ENCODE data around the gene ZIK1.

ZIK1 gene

GRCh38 chr19:57611113-57611512, 27.2 kb downstream of the ZIK1 start:
- Histone ChIP-seq H3K9me3 (ENCODE audit: control insufficient read depth, low read length) (peaks cover 15% of the 10 kb centered on the region), H3K27ac (ENCODE audit: low read depth, low read length, severe bottlenecking) (no peak overlapping the region), H3K4me1 (ENCODE audit: control insufficient read depth, insufficient read depth, low read length, poor library complexity, severe bottlenecking) (no peaks in the 10 kb centered on the region), H3K36me3 (ENCODE audit: control insufficient read depth, insufficient read depth, low read length) (peaks cover 29% of the 10 kb centered on the region), H3K4me3 (ENCODE audit: extremely low read depth, insufficient read depth, low read length, poor library complexity, severe bottlenecking) (no peak overlapping the region)
- WGBS, 2 experiments (ENCODE audit: insufficient coverage in 2 of 2), result 85 to 88% methylated on average over 2 to 3 of the region's 4 CpGs

DNA sequence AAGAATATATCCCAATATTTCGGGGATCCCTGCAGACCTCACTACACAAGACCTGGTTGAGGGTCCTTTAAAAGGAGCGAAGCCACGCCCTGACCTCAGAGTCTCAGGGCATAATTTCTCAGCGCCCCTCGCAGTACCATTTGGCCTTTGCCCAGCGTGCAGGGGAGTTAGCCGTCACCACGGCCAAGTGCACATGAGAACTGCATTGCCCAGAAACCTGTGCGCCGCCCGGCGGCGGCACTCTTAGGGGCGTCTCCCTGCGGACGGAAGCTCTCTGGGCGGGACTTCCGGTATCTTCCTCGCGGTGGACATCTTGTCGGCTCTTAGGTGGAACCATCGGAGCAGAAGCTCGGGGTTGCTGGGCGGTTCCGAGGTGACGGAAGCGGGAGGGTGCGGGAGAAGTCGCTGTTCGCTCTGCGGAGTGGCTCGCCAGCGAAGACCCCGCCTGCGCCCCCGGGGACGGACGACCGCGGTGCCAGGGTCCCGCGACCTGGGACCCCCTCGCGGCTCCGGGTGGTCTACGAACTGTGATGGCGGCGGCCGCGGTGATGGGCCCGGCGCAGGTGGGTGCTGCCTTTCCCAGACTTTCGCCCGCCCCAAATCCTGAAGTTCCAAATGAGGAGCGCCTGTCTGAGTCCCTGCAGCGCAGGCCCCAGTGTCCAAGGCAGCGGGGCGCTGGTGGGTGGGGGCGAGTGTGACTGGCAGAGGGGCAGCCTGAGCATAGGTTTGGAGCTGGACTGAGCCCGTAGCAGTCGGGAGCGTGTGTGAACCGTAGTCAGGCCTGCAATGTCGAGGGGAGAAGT, 30.2 kb downstream of the ZIK1 start, which contains the start of gene ZNF134:
Gene ZNF134, plus strand, starts transcription at position 302 of the 803 bp plus-strand sequence. CDS start 5,227 bp downstream, outside the sequence.
- peaks cover 44% of the 10 kb centered on the region for H3K36me3 ChIP-seq (ENCODE audit: control insufficient read depth, insufficient read depth, low read length)
- no peak within 1 kb of the TSS for H3K27ac ChIP-seq (ENCODE audit: low read depth, low read length, severe bottlenecking)
- H3K4me1 ChIP-seq (ENCODE audit: control insufficient read depth, insufficient read depth, low read length, poor library complexity, severe bottlenecking), result no peaks in the 10 kb centered on the region
- H3K4me3 ChIP-seq (ENCODE audit: extremely low read depth, insufficient read depth, low read length, poor library complexity, severe bottlenecking), result peak within 1 kb of the TSS; percentile 97
- WGBS, 2 experiments (ENCODE audit: insufficient coverage in 2 of 2), result 0 to 3% methylated on average over 43 to 61 of the region's 64 CpGs
- H3K9me3 ChIP-seq (ENCODE audit: control insufficient read depth, low read length), result peaks cover 44% of the 10 kb centered on the region

GRCh38 chr19:57615346-57615745, 31.4 kb downstream of the ZIK1 start:
- Histone ChIP-seq H3K36me3 (ENCODE audit: control insufficient read depth, insufficient read depth, low read length) (peaks cover 56% of the 10 kb centered on the region), H3K27ac (ENCODE audit: low read depth, low read length, severe bottlenecking) (no peak overlapping the region), H3K4me1 (ENCODE audit: control insufficient read depth, insufficient read depth, low read length, poor library complexity, severe bottlenecking) (no peaks in the 10 kb centered on the region), H3K9me3 (ENCODE audit: control insufficient read depth, low read length) (peaks cover 56% of the 10 kb centered on the region), H3K4me3 (ENCODE audit: extremely low read depth, insufficient read depth, low read length, poor library complexity, severe bottlenecking) (peak overlapping the region; percentile 97)
- no CpG with 5 or more reads among the region's 3 CpGs for WGBS, 2 experiments (ENCODE audit: insufficient coverage in 2 of 2)

- no peak overlapping the region for H3K4me3 ChIP-seq (ENCODE audit: extremely low read depth, insufficient read depth, low read length, poor library complexity, severe bottlenecking)
- no peak overlapping the region for H3K27ac ChIP-seq (ENCODE audit: low read depth, low read length, severe bottlenecking)
- peaks cover 92% of the 10 kb centered on the region for H3K9me3 ChIP-seq (ENCODE audit: control insufficient read depth, low read length)
- no peaks in the 10 kb centered on the region for H3K4me1 ChIP-seq (ENCODE audit: control insufficient read depth, insufficient read depth, low read length, poor library complexity, severe bottlenecking)
- 93 to 95% methylated on average over 4 to 6 of the region's 10 CpGs for WGBS, 2 experiments (ENCODE audit: insufficient coverage in 2 of 2)
- H3K36me3 ChIP-seq (ENCODE audit: control insufficient read depth, insufficient read depth, low read length), result peaks cover 96% of the 10 kb centered on the region
These were observed 36.9 kb downstream of the ZIK1 start for GRCh38 chr19:57620673-57621348.

DNA sequence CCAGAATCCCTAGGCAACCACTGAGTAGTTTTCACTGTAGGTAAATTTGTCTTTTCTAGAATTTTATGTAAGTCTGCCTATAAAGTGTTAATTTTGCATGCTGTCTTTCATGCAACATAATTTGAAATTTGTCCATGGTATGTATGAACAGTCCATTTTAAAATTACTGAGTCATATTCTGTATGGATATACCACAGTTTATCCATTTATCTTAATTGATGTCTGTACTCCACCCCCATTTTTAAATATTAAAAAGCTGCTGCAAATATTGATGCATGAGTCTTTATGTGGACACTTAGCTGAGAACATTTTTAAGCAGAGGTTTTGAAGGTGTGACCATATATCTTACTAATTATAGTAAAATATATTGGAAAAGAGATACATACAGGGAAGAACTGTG, 39.1 kb downstream of the ZIK1 start:
- H3K4me3 ChIP-seq (ENCODE audit: extremely low read depth, insufficient read depth, low read length, poor library complexity, severe bottlenecking), result no peak overlapping the region
- no peaks in the 10 kb centered on the region for H3K4me1 ChIP-seq (ENCODE audit: control insufficient read depth, insufficient read depth, low read length, poor library complexity, severe bottlenecking)
- peaks cover 69% of the 10 kb centered on the region for H3K9me3 ChIP-seq (ENCODE audit: control insufficient read depth, low read length)
- no peak overlapping the region for H3K27ac ChIP-seq (ENCODE audit: low read depth, low read length, severe bottlenecking)
- H3K36me3 ChIP-seq (ENCODE audit: control insufficient read depth, insufficient read depth, low read length), result peaks cover 73% of the 10 kb centered on the region

GRCh38 chr19:57632987-57633831, 49.3 kb downstream of the ZIK1 start, which contains the start of gene ZNF211:
Gene ZNF211, plus strand, starts transcription at chr19:57633168. Its CDS starts 179 bp downstream, at chr19:57633347.
- Histone ChIP-seq H3K9me3 (ENCODE audit: control insufficient read depth, low read length) (peaks cover 16% of the 10 kb centered on the region), H3K36me3 (ENCODE audit: control insufficient read depth, insufficient read depth, low read length) (peaks cover 55% of the 10 kb centered on the region), H3K27ac (ENCODE audit: low read depth, low read length, severe bottlenecking) (no peak within 1 kb of the TSS), H3K4me3 (ENCODE audit: extremely low read depth, insufficient read depth, low read length, poor library complexity, severe bottlenecking) (peak within 1 kb of the TSS; percentile 80), H3K4me1 (ENCODE audit: control insufficient read depth, insufficient read depth, low read length, poor library complexity, severe bottlenecking) (no peaks in the 10 kb centered on the region)
- WGBS, 2 experiments (ENCODE audit: insufficient coverage in 2 of 2), result 2% methylated on average over 49 to 59 of the region's 59 CpGs

- H3K27ac ChIP-seq (ENCODE audit: low read depth, low read length, severe bottlenecking), result no peak overlapping the region
- H3K4me1 ChIP-seq (ENCODE audit: control insufficient read depth, insufficient read depth, low read length, poor library complexity, severe bottlenecking), result no peaks in the 10 kb centered on the region
- H3K4me3 ChIP-seq (ENCODE audit: extremely low read depth, insufficient read depth, low read length, poor library complexity, severe bottlenecking), result peak overlapping the region; percentile 80
- peaks cover 55% of the 10 kb centered on the region for H3K36me3 ChIP-seq (ENCODE audit: control insufficient read depth, insufficient read depth, low read length)
- WGBS, 2 experiments (ENCODE audit: insufficient coverage in 2 of 2), result 77 to 87% methylated on average over 6 of the region's 6 CpGs
- H3K9me3 ChIP-seq (ENCODE audit: control insufficient read depth, low read length), result peaks cover 16% of the 10 kb centered on the region
These were observed 49.8 kb downstream of the ZIK1 start for GRCh38 chr19:57633832-57634131.

DNA sequence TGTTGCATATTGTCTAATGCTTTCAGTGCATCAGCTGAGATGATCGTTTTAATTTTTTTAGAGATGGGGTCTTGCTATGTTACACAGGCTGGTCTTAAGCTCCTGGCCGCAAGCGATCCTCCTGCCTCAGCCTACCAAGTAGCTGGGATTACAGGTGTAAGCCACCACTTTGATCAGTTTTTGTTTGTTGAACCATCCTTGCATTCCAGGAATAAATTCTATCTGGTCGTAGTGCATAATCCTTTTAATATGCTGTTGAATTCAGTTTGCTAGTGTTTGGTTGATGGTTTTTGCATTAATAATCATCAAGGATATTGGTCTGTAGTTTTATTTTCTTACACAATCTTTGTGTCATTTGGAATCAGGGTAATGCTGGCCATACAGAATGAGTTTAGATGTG, 53.4 kb downstream of the ZIK1 start:
- H3K4me1 ChIP-seq (ENCODE audit: control insufficient read depth, insufficient read depth, low read length, poor library complexity, severe bottlenecking), result no peaks in the 10 kb centered on the region
- peaks cover 26% of the 10 kb centered on the region for H3K9me3 ChIP-seq (ENCODE audit: control insufficient read depth, low read length)
- 90 to 98% methylated on average over 3 to 4 of the region's 4 CpGs for WGBS, 2 experiments (ENCODE audit: insufficient coverage in 2 of 2)
- peaks cover 73% of the 10 kb centered on the region for H3K36me3 ChIP-seq (ENCODE audit: control insufficient read depth, insufficient read depth, low read length)
- H3K4me3 ChIP-seq (ENCODE audit: extremely low read depth, insufficient read depth, low read length, poor library complexity, severe bottlenecking), result no peak overlapping the region
- H3K27ac ChIP-seq (ENCODE audit: low read depth, low read length, severe bottlenecking), result no peak overlapping the region

DNA sequence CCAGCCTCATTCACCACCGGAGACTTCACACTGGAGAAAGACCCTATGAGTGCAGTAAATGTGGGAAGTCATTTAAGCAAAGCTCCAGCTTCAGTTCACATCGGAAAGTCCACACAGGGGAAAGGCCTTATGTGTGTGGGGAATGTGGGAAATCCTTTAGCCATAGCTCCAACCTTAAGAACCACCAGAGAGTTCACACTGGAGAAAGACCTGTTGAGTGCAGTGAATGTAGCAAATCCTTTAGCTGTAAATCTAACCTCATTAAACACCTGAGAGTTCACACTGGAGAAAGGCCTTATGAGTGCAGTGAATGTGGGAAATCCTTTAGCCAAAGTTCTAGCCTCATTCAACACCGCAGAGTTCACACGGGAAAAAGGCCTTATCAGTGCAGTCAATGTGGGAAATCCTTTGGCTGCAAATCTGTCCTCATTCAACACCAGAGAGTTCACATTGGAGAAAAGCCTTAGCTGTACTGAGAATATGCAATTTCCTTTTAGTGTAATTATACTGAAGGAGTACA, 57.8 kb downstream of the ZIK1 start:
- 97 to 100% methylated on average over 3 to 4 of the region's 4 CpGs for WGBS, 2 experiments (ENCODE audit: insufficient coverage in 2 of 2)
- H3K27ac ChIP-seq (ENCODE audit: low read depth, low read length, severe bottlenecking), result no peak overlapping the region
- H3K4me3 ChIP-seq (ENCODE audit: extremely low read depth, insufficient read depth, low read length, poor library complexity, severe bottlenecking), result no peak overlapping the region
- no peaks in the 10 kb centered on the region for H3K4me1 ChIP-seq (ENCODE audit: control insufficient read depth, insufficient read depth, low read length, poor library complexity, severe bottlenecking)
- peaks cover 21% of the 10 kb centered on the region for H3K9me3 ChIP-seq (ENCODE audit: control insufficient read depth, low read length)
- H3K36me3 ChIP-seq (ENCODE audit: control insufficient read depth, insufficient read depth, low read length), result peaks cover 60% of the 10 kb centered on the region

DNA sequence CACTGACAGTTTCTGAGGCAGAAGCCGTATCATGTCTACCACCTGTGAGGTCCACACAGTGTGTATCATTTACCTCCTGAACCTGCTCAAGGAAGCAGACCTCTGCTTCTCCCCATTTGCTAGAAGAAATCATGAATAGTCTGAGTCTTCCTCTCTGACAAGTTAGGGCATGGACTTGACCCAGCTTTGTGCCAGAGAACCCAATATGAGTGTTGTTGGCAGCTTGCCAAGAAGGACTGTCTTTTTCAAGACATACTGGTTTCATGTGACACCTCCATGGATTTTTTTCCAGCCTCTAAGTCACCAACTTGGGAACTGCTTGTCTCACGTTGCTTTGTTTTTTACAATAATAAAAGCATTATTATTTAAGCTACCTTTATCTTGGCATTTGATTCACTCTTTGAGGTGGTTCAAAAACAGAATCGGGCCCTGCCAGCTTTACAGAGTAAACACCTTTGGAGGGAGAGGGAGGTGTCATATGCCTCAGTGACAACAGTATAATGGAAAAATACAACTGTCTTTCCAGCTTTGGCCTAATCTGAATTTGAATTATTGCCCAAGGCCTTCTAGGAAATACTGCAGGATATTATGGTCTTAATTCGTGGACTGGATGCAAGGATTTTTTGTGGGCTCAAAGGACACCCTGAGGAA, 58.6 kb downstream of the ZIK1 start:
- Histone ChIP-seq H3K4me1 (ENCODE audit: control insufficient read depth, insufficient read depth, low read length, poor library complexity, severe bottlenecking) (no peaks in the 10 kb centered on the region), H3K27ac (ENCODE audit: low read depth, low read length, severe bottlenecking) (no peak overlapping the region), H3K36me3 (ENCODE audit: control insufficient read depth, insufficient read depth, low read length) (peaks cover 53% of the 10 kb centered on the region), H3K4me3 (ENCODE audit: extremely low read depth, insufficient read depth, low read length, poor library complexity, severe bottlenecking) (no peak overlapping the region), H3K9me3 (ENCODE audit: control insufficient read depth, low read length) (peaks cover 15% of the 10 kb centered on the region)
- 83 to 94% methylated on average over 2 to 3 of the region's 4 CpGs for WGBS, 2 experiments (ENCODE audit: insufficient coverage in 2 of 2)

Data from mesodermal cell (in vitro differentiated cells).